Measurements from ENCODE around the gene GLRX5.

GLRX5 gene

GRCh38 chr14:95527387-95528002 is 7.4 kb upstream of the GLRX5 start:
- no peak overlapping the region for H3K4me3 ChIP-seq (ENCODE audit: low read depth, low read length)
- DNase-seq (ENCODE audit: low read depth), result no peak
- TF ChIP-seq, protein P1, sequence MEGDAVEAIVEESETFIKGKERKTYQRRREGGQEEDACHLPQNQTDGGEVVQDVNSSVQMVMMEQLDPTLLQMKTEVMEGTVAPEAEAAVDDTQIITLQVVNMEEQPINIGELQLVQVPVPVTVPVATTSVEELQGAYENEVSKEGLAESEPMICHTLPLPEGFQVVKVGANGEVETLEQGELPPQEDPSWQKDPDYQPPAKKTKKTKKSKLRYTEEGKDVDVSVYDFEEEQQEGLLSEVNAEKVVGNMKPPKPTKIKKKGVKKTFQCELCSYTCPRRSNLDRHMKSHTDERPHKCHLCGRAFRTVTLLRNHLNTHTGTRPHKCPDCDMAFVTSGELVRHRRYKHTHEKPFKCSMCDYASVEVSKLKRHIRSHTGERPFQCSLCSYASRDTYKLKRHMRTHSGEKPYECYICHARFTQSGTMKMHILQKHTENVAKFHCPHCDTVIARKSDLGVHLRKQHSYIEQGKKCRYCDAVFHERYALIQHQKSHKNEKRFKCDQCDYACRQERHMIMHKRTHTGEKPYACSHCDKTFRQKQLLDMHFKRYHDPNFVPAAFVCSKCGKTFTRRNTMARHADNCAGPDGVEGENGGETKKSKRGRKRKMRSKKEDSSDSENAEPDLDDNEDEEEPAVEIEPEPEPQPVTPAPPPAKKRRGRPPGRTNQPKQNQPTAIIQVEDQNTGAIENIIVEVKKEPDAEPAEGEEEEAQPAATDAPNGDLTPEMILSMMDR (IDR thresholded peaks at IDR 0.05; ENCODE audit: low read depth, low read length, missing control alignments), result peak; percentile 66

DNA sequence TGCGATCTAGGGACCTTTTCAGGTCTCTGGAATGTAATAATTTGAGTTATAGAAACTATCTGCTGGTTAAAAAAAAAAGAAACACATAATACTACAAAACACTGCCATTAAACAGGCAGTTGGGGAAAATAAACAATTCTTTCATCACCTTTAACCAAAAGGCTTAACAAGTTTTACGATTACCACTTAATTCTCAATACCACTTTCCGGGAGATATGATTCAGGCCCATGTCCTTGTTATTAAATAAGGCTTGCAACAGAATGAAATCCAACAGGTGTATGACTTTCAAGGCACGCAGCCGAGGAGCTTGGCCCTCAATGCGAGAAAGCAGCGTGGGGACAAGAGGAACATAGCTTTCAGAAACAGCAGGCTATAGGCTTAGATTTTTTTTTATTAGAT is 5.6 kb upstream of the GLRX5 start:
- no peak overlapping the region for H3K4me3 ChIP-seq (ENCODE audit: low read depth, low read length)
- TF ChIP-seq, protein P1 (IDR thresholded peaks at IDR 0.05; ENCODE audit: low read depth, low read length, missing control alignments), result no peak
- no peak for DNase-seq (ENCODE audit: low read depth)

- no peak overlapping the region for H3K4me3 ChIP-seq (ENCODE audit: low read depth, low read length)
- no peak for DNase-seq (ENCODE audit: low read depth)
- TF ChIP-seq, protein P1 (IDR thresholded peaks at IDR 0.05; ENCODE audit: low read depth, low read length, missing control alignments), result no peak
Measured at GRCh38 chr14:95530473-95531276, 4.2 kb upstream of the GLRX5 start.

- TF ChIP-seq, protein P1 (IDR thresholded peaks at IDR 0.05; ENCODE audit: low read depth, low read length, missing control alignments), result no peak
- DNase-seq (ENCODE audit: low read depth), result no peak
- no peak overlapping the region; the same call in 1 of the 2 replicates for H3K4me3 ChIP-seq (ENCODE audit: low read depth, low read length)
Measured at GRCh38 chr14:95531473-95531872, 3.4 kb upstream of the GLRX5 start.

DNA sequence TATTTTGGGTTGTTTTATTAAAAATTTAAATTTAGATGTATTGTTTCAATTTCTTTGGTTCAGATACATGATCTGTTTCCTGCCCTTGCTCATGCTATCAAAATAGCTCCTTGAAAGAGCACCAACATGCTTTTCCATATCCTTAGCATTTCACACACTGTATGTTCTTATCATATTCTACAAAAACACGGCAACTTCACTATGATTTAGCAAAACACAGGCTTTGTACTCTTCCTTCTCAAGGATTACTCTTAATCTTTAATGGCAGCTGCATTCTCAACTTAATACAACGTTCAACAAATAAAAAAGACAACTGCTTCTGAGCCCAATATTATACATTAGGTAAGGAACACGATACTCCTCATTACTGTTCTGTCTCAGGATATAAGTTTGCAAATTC is 2.9 kb upstream of the GLRX5 start:
- peak overlapping the region; percentile 98 for H3K4me3 ChIP-seq (ENCODE audit: low read depth, low read length)
- TF ChIP-seq, protein P1 (IDR thresholded peaks at IDR 0.05; ENCODE audit: low read depth, low read length, missing control alignments), result no peak
- DNase-seq (ENCODE audit: low read depth), result no peak

- TF ChIP-seq, protein P1 (IDR thresholded peaks at IDR 0.05; ENCODE audit: low read depth, low read length, missing control alignments), result no peak
- DNase-seq (ENCODE audit: low read depth), result no peak
Measured at GRCh38 chr14:95533391-95533821, 1.4 kb upstream of the GLRX5 start.

More at GRCh38 chr14:95533391-95533821, 1.4 kb upstream of the GLRX5 start:
- peak overlapping the region; percentile 98 for H3K4me3 ChIP-seq (ENCODE audit: low read depth, low read length)
